Upper lobe of left lung (tissue), 4 donors: Measurements from ENCODE around the gene ACVR1.

Experiments
- CTCF ChIP-seq, 6 experiments: fragments of 450-650 bp in 4 of 6; fragments of 200-600 bp in 2 of 6; sonication (generic) in 2 of 6; IDR thresholded peaks; one replicate each; pipeline ENCODE4 v1.5.1; 2016 to 2019; ENCODE audit warnings: antibody characterized with exemption in 6 of 6
- POLR2A ChIP-seq, 4 donors: fragments of 450-650 bp; IDR thresholded peaks; one replicate each; pipeline ENCODE4 v1.5.1; 2016 to 2017; ENCODE audit warnings: antibody characterized with exemption in 4 of 4, mild to moderate bottlenecking in 2 of 4
- POLR2AphosphoS5 ChIP-seq, 2 donors: sonication (generic); formaldehyde crosslinking; IDR thresholded peaks; one replicate each; pipeline ENCODE4 v1.5.1; 2017; ENCODE audit warnings: antibody characterized with exemption in 2 of 2

DNA sequence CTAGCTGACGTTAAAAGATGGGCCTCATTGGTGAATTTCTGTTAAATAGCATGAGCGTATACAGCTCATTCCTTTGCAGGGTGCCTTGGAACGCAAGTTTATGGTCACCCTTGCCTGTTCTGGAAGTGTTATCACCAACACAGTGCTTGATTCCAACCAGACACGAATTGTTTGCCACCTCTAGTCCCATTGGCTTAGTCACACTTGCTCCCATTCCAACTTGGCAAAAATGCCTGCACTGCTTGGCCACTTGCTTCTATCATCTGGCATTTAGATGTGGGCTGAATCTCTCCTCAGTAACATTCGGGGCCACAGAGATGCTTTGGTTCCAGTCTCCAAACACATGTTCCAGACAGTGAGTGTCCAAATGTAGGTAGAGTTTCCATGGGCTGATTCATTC is 27.5 kb upstream of the ACVR1 start:
- TF ChIP-seq CTCF (IDR thresholded peaks at IDR 0.05), result no peak
- no peak for TF ChIP-seq POLR2AphosphoS5 (IDR thresholded peaks at IDR 0.05)
- TF ChIP-seq POLR2A (IDR thresholded peaks at IDR 0.05), result no peak
